Neural cell (in vitro differentiated cells): ENCODE measurements around the gene NEBL. TPM values are rescaled to one million over a fixed set of nuclear protein-coding genes. Genes with fewer than 3 reads are reported as not detected.

Experiments used
- H2AFZ ChIP-seq: fragments of 200-600, 300-800 bp; sonication (generic), shearing (Covaris generic); 2 replicates; pipeline ENCODE4 v1.6.0; 2014; ENCODE audit warnings: low read depth, mild to moderate bottlenecking, antibody characterized with exemption, low read length, moderate library complexity
- H3F3A ChIP-seq: fragments of 200-600 bp; shearing (Covaris generic); 2 replicates; pipeline ENCODE4 v1.6.1; 2016; ENCODE audit warnings: mild to moderate bottlenecking, moderate library complexity, mixed read lengths, antibody characterized with exemption, low read length; ENCODE audit not compliant: insufficient read depth, poor library complexity, severe bottlenecking
- H3K27ac ChIP-seq: fragments of 200-600, 300-800 bp; sonication (generic), shearing (Covaris generic); 2 replicates; pipeline ENCODE4 v1.5.1; 2014; ENCODE audit warnings: mild to moderate bottlenecking, low read length, moderate library complexity
- H3K27me3 ChIP-seq: fragments of 300-800, 200-600 bp; sonication (generic), shearing (Covaris generic); 2 replicates; pipeline ENCODE4 v1.6.0; 2014; ENCODE audit warnings: mild to moderate bottlenecking, low read depth, low read length, moderate library complexity; ENCODE audit not compliant: insufficient read depth
- H3K36me3 ChIP-seq: fragments of 300-800, 200-600 bp; sonication (generic), shearing (Covaris generic); 2 replicates; pipeline ENCODE4 v1.5.1; 2014; ENCODE audit warnings: mild to moderate bottlenecking, antibody characterized with exemption, low read length, moderate library complexity; ENCODE audit not compliant: insufficient read depth
- H3K4me2 ChIP-seq: fragments of 300-800, 200-600 bp; sonication (generic), shearing (Covaris generic); 2 replicates; pipeline ENCODE4 v1.6.0; 2014; ENCODE audit warnings: mild to moderate bottlenecking, low read length
- H3K4me3 ChIP-seq: fragments of 300-800, 200-600 bp; sonication (generic), shearing (Covaris generic); 2 replicates; pipeline ENCODE4 v1.5.1; 2014; ENCODE audit warnings: mild to moderate bottlenecking, low read length, moderate library complexity
- H3K79me2 ChIP-seq: fragments of 200-600 bp; shearing (Covaris generic); replicated peaks from 2 replicates; pipeline ENCODE4 v1.6.0; 2014; ENCODE audit warnings: mild to moderate bottlenecking, low read length, moderate library complexity; ENCODE audit not compliant: insufficient read depth
- H3K9ac ChIP-seq: fragments of 300-800, 200-600 bp; sonication (generic), shearing (Covaris generic); 2 replicates; pipeline ENCODE4 v1.6.1; 2016; ENCODE audit warnings: mild to moderate bottlenecking, low read length, mixed read lengths
- H3K9me2 ChIP-seq: fragments of 200-600 bp; shearing (Covaris generic); 2 replicates; pipeline ENCODE4 v1.6.1; 2016; ENCODE audit warnings: mild to moderate bottlenecking, low read length, mixed read lengths; ENCODE audit not compliant: insufficient read depth
- H3K9me3 ChIP-seq: fragments of 200-600, 300-800 bp; sonication (generic), shearing (Covaris generic); 2 replicates; pipeline ENCODE4 v1.6.1; 2016; ENCODE audit warnings: mild to moderate bottlenecking, mixed run types, low read length, moderate library complexity, mixed read lengths
- H4K20me1 ChIP-seq: fragments of 200-600 bp; shearing (Covaris generic); 2 replicates; pipeline ENCODE4 v1.6.1; 2016; ENCODE audit warnings: mild to moderate bottlenecking, mixed run types; ENCODE audit not compliant: insufficient read depth
- EP300 ChIP-seq: fragments of 450-650 bp; conservative IDR thresholded peaks from 2 replicates; pipeline ENCODE4 v1.6.1; 2014; ENCODE audit warnings: antibody characterized with exemption, mild to moderate bottlenecking, moderate library complexity; ENCODE audit not compliant: poor library complexity, severe bottlenecking
- EZH2 ChIP-seq: fragments of 200-600, 300-800 bp; shearing (Covaris generic), sonication (generic); IDR thresholded peaks from 2 replicates; pipeline ENCODE4 v1.6.1; 2014; ENCODE audit warnings: antibody characterized with exemption, low read length, borderline replicate concordance, mild to moderate bottlenecking; ENCODE audit not compliant: insufficient read depth, poor library complexity, severe bottlenecking
- MXI1 ChIP-seq: fragments of 450-650 bp; conservative IDR thresholded peaks from 2 replicates; pipeline ENCODE4 v1.6.1; 2014; ENCODE audit warnings: antibody characterized with exemption, mild to moderate bottlenecking; ENCODE audit not compliant: poor library complexity, severe bottlenecking
- POLR2AphosphoS5 ChIP-seq: IDR thresholded peaks from 2 replicates; pipeline ENCODE4 v1.6.1; 2012
- RAD21 ChIP-seq: fragments of 450-650 bp; conservative IDR thresholded peaks from 2 replicates; pipeline ENCODE4 v1.6.1; 2014; ENCODE audit warnings: antibody characterized with exemption, mild to moderate bottlenecking, moderate library complexity
- SMC3 ChIP-seq: fragments of 450-650 bp; conservative IDR thresholded peaks from 2 replicates; pipeline ENCODE4 v1.6.1; 2014; ENCODE audit warnings: antibody characterized with exemption, mild to moderate bottlenecking, moderate library complexity; ENCODE audit not compliant: poor library complexity
- TAF1 ChIP-seq: IDR thresholded peaks from 2 replicates; pipeline ENCODE4 v1.6.1; 2012; ENCODE audit warnings: low read depth
- polyA plus RNA-seq: library from polyadenylated mRNA; depleted of rRNA; stranded (reverse); fragments of >200 nt; gene quantifications from 2 replicates; pipeline ENCODE4 v1.2.3, GENCODE V29; 2014
- TF ChIP-seq, protein P1 (sequence below): fragments of 450-650 bp; IDR thresholded peaks from 2 replicates; pipeline ENCODE4 v1.5.1; 2014; ENCODE audit warnings: antibody characterized with exemption, mild to moderate bottlenecking, moderate library complexity; ENCODE audit not compliant: poor library complexity, severe bottlenecking
- TF ChIP-seq, protein P2 (sequence below): IDR thresholded peaks from 2 replicates; pipeline ENCODE4 v1.6.1; 2012; ENCODE audit warnings: borderline replicate concordance

The NEBL gene
- polyA plus RNA-seq, 1 donor from 2014 or later = 16.3 TPM

DNA sequence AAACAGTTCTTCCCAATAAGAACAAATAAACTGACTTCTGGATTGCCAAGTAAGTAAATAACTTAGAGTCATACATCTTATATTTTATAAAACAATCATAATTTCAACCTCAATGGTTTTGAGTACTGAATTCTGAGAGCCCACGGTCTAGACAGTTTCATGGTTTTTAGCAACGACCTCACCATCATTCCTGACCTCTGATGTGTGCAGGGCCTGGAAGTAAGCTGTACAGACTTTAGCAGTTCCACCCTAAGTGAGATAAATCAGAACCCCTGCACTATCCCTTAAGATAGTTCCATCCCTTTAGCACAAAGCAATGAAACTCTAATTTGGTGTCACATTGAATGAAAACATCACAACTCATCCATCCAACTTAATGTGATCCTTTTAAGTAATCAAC is 86.0 kb downstream of the NEBL start:
- Histone ChIP-seq H3K9me3 (no peaks in the 10 kb centered on the region), H3K36me3 (no peaks in the 10 kb centered on the region)
- TF ChIP-seq, protein P1, sequence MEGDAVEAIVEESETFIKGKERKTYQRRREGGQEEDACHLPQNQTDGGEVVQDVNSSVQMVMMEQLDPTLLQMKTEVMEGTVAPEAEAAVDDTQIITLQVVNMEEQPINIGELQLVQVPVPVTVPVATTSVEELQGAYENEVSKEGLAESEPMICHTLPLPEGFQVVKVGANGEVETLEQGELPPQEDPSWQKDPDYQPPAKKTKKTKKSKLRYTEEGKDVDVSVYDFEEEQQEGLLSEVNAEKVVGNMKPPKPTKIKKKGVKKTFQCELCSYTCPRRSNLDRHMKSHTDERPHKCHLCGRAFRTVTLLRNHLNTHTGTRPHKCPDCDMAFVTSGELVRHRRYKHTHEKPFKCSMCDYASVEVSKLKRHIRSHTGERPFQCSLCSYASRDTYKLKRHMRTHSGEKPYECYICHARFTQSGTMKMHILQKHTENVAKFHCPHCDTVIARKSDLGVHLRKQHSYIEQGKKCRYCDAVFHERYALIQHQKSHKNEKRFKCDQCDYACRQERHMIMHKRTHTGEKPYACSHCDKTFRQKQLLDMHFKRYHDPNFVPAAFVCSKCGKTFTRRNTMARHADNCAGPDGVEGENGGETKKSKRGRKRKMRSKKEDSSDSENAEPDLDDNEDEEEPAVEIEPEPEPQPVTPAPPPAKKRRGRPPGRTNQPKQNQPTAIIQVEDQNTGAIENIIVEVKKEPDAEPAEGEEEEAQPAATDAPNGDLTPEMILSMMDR = no peak
- TF ChIP-seq EP300 (no peak), TAF1 (no peak), SMC3 (no peak), EZH2 (no peak), RAD21 (no peak), POLR2AphosphoS5 (no peak), MXI1 (no peak)
- TF ChIP-seq, protein P2, sequence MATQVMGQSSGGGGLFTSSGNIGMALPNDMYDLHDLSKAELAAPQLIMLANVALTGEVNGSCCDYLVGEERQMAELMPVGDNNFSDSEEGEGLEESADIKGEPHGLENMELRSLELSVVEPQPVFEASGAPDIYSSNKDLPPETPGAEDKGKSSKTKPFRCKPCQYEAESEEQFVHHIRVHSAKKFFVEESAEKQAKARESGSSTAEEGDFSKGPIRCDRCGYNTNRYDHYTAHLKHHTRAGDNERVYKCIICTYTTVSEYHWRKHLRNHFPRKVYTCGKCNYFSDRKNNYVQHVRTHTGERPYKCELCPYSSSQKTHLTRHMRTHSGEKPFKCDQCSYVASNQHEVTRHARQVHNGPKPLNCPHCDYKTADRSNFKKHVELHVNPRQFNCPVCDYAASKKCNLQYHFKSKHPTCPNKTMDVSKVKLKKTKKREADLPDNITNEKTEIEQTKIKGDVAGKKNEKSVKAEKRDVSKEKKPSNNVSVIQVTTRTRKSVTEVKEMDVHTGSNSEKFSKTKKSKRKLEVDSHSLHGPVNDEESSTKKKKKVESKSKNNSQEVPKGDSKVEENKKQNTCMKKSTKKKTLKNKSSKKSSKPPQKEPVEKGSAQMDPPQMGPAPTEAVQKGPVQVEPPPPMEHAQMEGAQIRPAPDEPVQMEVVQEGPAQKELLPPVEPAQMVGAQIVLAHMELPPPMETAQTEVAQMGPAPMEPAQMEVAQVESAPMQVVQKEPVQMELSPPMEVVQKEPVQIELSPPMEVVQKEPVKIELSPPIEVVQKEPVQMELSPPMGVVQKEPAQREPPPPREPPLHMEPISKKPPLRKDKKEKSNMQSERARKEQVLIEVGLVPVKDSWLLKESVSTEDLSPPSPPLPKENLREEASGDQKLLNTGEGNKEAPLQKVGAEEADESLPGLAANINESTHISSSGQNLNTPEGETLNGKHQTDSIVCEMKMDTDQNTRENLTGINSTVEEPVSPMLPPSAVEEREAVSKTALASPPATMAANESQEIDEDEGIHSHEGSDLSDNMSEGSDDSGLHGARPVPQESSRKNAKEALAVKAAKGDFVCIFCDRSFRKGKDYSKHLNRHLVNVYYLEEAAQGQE = no peak

DNA sequence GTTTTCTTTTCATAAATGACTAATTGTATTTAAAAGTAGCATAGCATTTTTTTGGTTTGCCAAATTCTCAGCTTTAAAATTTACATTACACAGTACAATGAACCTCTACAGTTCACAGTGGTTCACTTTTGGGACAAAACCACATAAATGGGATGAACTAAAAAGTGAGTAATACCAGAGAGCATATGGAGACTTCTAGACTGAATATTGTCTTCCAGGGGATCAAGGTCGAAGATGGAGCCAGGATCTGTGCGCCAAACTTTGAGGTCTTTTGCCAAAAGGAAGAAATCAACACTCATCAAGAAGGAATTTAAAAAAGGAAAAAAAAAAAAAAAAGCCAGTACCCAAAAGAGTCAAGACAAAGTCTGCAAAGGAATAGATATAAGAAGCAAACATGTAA is 87.5 kb downstream of the NEBL start:
- no peaks in the 10 kb centered on the region for H3F3A ChIP-seq
- no peak overlapping the region for H3K4me3 ChIP-seq
- no peaks in the 10 kb centered on the region for H3K9me3 ChIP-seq
- no peak overlapping the region for H3K9ac ChIP-seq
- H3K27ac ChIP-seq = no peak overlapping the region
- H3K9me2 ChIP-seq = no peaks in the 10 kb centered on the region
- H3K27me3 ChIP-seq = no peaks in the 10 kb centered on the region
- H3K36me3 ChIP-seq = no peaks in the 10 kb centered on the region
- H3K4me2 ChIP-seq = no peak overlapping the region
- H2AFZ ChIP-seq = no peak overlapping the region
- TF ChIP-seq EZH2 (no peak), POLR2AphosphoS5 (no peak), TAF1 (no peak), SMC3 (no peak), RAD21 (no peak), MXI1 (no peak)
- TF ChIP-seq, protein P2 = no peak
- no peaks in the 10 kb centered on the region for H4K20me1 ChIP-seq
- H3K79me2 ChIP-seq = no peaks in the 10 kb centered on the region

More for the DNA sequence above, 86.0 kb downstream of the NEBL start:
- Histone ChIP-seq H3K27me3 (no peaks in the 10 kb centered on the region), H3K4me2 (no peak overlapping the region), H3K9me2 (no peaks in the 10 kb centered on the region), H3K9ac (no peak overlapping the region), H3F3A (no peaks in the 10 kb centered on the region), H2AFZ (no peak overlapping the region), H3K4me3 (no peak overlapping the region), H3K27ac (no peak overlapping the region), H3K79me2 (no peaks in the 10 kb centered on the region), H4K20me1 (no peaks in the 10 kb centered on the region)
